ENCODE results near the gene NELL1. TPM values are rescaled to one million over a fixed set of nuclear protein-coding genes. Genes with fewer than 3 reads are reported as not detected.

Gene NELL1
- total and polyA plus RNA-seq, 2 donors from 2014 or later, result 0.31 to 14.8 TPM

- intact Hi-C loops (cut with DNase I), result no loop called here
- H3K9ac ChIP-seq (ENCODE audit: low read length in 3 of 3), result no peak overlapping the region
- no peaks in the 10 kb centered on the region for H3K9me3 ChIP-seq (ENCODE audit: control insufficient read depth in 2 of 3, insufficient read depth in 1 of 3, low read length in 3 of 3)
- TF ChIP-seq CTCF (IDR thresholded peaks at IDR 0.05; ENCODE audit: borderline replicate concordance, extremely low read depth, insufficient read depth), result no peak
- FAIRE-seq (no peak), DNase-seq (no peak)
- H3K4me1 ChIP-seq (ENCODE audit: control insufficient read depth in 2 of 3, insufficient read depth in 2 of 3, low read depth in 1 of 3, low read length in 3 of 3), result no peaks in the 10 kb centered on the region
- no peak overlapping the region for H3K4me3 ChIP-seq (ENCODE audit: low read length in 3 of 3)
- no peaks in the 10 kb centered on the region for H3K36me3 ChIP-seq (ENCODE audit: control insufficient read depth in 2 of 3, insufficient read depth in 3 of 3, low read length in 3 of 3)
- no peak overlapping the region for H3K27ac ChIP-seq (ENCODE audit: low read depth in 2 of 2, low read length in 2 of 2)
- no peaks in the 10 kb centered on the region for H3K27me3 ChIP-seq (ENCODE audit: control insufficient read depth, insufficient read depth, low read length)
These were observed 651.7 kb downstream of the NELL1 start for GRCh38 chr11:21321072-21321471.

- H3K4me3 ChIP-seq (ENCODE audit: low read length in 3 of 3), result no peak overlapping the region
- no peak for FAIRE-seq
- H3K4me1 ChIP-seq (ENCODE audit: control insufficient read depth in 2 of 3, insufficient read depth in 2 of 3, low read depth in 1 of 3, low read length in 3 of 3), result no peaks in the 10 kb centered on the region
- no peak overlapping the region for H3K27ac ChIP-seq (ENCODE audit: low read depth in 2 of 2, low read length in 2 of 2)
- TF ChIP-seq CTCF (IDR thresholded peaks at IDR 0.05; ENCODE audit: borderline replicate concordance, extremely low read depth, insufficient read depth), result no peak
- no peak overlapping the region for H3K9ac ChIP-seq (ENCODE audit: low read length in 3 of 3)
- H3K36me3 ChIP-seq (ENCODE audit: control insufficient read depth in 2 of 3, insufficient read depth in 3 of 3, low read length in 3 of 3), result no peaks in the 10 kb centered on the region
- no peak for DNase-seq
- no peaks in the 10 kb centered on the region for H3K27me3 ChIP-seq (ENCODE audit: control insufficient read depth, insufficient read depth, low read length)
- H3K9me3 ChIP-seq (ENCODE audit: control insufficient read depth in 2 of 3, insufficient read depth in 1 of 3, low read length in 3 of 3), result no peaks in the 10 kb centered on the region
- intact Hi-C loops (cut with DNase I), result no loop called here
These were observed 652.1 kb downstream of the NELL1 start for GRCh38 chr11:21321530-21321929.

GRCh38 chr11:21323617-21324016 is 654.2 kb downstream of the NELL1 start:
- H3K9me3 ChIP-seq (ENCODE audit: control insufficient read depth in 2 of 3, insufficient read depth in 1 of 3, low read length in 3 of 3), result no peaks in the 10 kb centered on the region
- H3K27ac ChIP-seq (ENCODE audit: low read depth in 2 of 2, low read length in 2 of 2), result no peak overlapping the region
- TF ChIP-seq CTCF (IDR thresholded peaks at IDR 0.05; ENCODE audit: borderline replicate concordance, extremely low read depth, insufficient read depth), result no peak
- H3K4me3 ChIP-seq (ENCODE audit: low read length in 3 of 3), result no peak overlapping the region
- no peaks in the 10 kb centered on the region for H3K36me3 ChIP-seq (ENCODE audit: control insufficient read depth in 2 of 3, insufficient read depth in 3 of 3, low read length in 3 of 3)
- no peaks in the 10 kb centered on the region for H3K27me3 ChIP-seq (ENCODE audit: control insufficient read depth, insufficient read depth, low read length)
- peak in 1 of 5 donors; percentile 5 for DNase-seq
- no peak overlapping the region for H3K9ac ChIP-seq (ENCODE audit: low read length in 3 of 3)
- intact Hi-C loops (cut with DNase I), result no loop called here
- H3K4me1 ChIP-seq (ENCODE audit: control insufficient read depth in 2 of 3, insufficient read depth in 2 of 3, low read depth in 1 of 3, low read length in 3 of 3), result no peaks in the 10 kb centered on the region
- FAIRE-seq, result no peak

GRCh38 chr11:21343204-21343603 is 673.8 kb downstream of the NELL1 start:
- intact Hi-C loops (cut with DNase I), result no loop called here
- H3K4me1 ChIP-seq (ENCODE audit: control insufficient read depth in 2 of 3, insufficient read depth in 2 of 3, low read depth in 1 of 3, low read length in 3 of 3), result no peaks in the 10 kb centered on the region
- H3K27ac ChIP-seq (ENCODE audit: low read depth in 2 of 2, low read length in 2 of 2), result no peak overlapping the region
- H3K36me3 ChIP-seq (ENCODE audit: control insufficient read depth in 2 of 3, insufficient read depth in 3 of 3, low read length in 3 of 3), result no peaks in the 10 kb centered on the region
- no peak overlapping the region for H3K4me3 ChIP-seq (ENCODE audit: low read length in 3 of 3)
- FAIRE-seq (no peak), DNase-seq (no peak)
- no peaks in the 10 kb centered on the region for H3K9me3 ChIP-seq (ENCODE audit: control insufficient read depth in 2 of 3, insufficient read depth in 1 of 3, low read length in 3 of 3)
- no peaks in the 10 kb centered on the region for H3K27me3 ChIP-seq (ENCODE audit: control insufficient read depth, insufficient read depth, low read length)
- H3K9ac ChIP-seq (ENCODE audit: low read length in 3 of 3), result no peak overlapping the region
- no peak for TF ChIP-seq CTCF (IDR thresholded peaks at IDR 0.05; ENCODE audit: borderline replicate concordance, extremely low read depth, insufficient read depth)

Data from kidney (tissue), 14 donors.